Thymus (tissue), 11 donors: Measurements from ENCODE around the gene P2RY12. TPM values are rescaled to one million over a fixed set of nuclear protein-coding genes. Genes with fewer than 3 reads are reported as not detected.

ENCODE experiments used
- DNase-seq, 9 donors: peaks; one replicate each; pipeline ENCODE4 v3.0.0-alpha.2; 2013; ENCODE audit warnings: low spot score in 9 of 9, low read depth in 6 of 9, missing footprints in 1 of 9
- H3K27ac ChIP-seq, 2 donors: one replicate each; pipeline ENCODE4 v1.5.1; 2013; ENCODE audit warnings: control low read depth in 1 of 2, low read depth in 1 of 2, low read length in 1 of 2, mild to moderate bottlenecking in 1 of 2, moderate library complexity in 1 of 2
- H3K27me3 ChIP-seq, 2 donors: one replicate each; pipeline ENCODE4 v1.5.1; 2013; ENCODE audit warnings: low read length in 1 of 2; ENCODE audit not compliant: control insufficient read depth in 2 of 2, insufficient read depth in 1 of 2
- H3K36me3 ChIP-seq, 2 donors: one replicate each; pipeline ENCODE4 v1.5.1; 2013; ENCODE audit warnings: low read length in 1 of 2, mild to moderate bottlenecking in 1 of 2, moderate library complexity in 1 of 2; ENCODE audit not compliant: control insufficient read depth in 2 of 2, insufficient read depth in 2 of 2
- H3K4me1 ChIP-seq, 2 donors: one replicate each; pipeline ENCODE4 v1.5.1; 2013; ENCODE audit warnings: low read length in 2 of 2; ENCODE audit not compliant: control insufficient read depth in 2 of 2, insufficient read depth in 2 of 2
- H3K4me3 ChIP-seq, 2 donors: one replicate each; pipeline ENCODE4 v1.5.1; 2013; ENCODE audit warnings: low read length in 2 of 2, control low read depth in 1 of 2, mild to moderate bottlenecking in 1 of 2
- H3K9me3 ChIP-seq, 2 donors: one replicate each; pipeline ENCODE4 v1.5.1; 2013; ENCODE audit warnings: low read length in 1 of 2, mild to moderate bottlenecking in 1 of 2; ENCODE audit not compliant: control insufficient read depth in 2 of 2, insufficient read depth in 1 of 2
- WGBS: extraction: QIAGEN DNeasy Blood & Tissue Kit; methylation state at CpG from one replicate; pipeline ENCODE4 v1.1.7; 2013; 5-methylcytosine and 5-hydroxymethylcytosine counted together
- polyA plus RNA-seq: library from polyadenylated mRNA; stranded (reverse); fragments of 200-250 nt; gene quantifications from one replicate; pipeline ENCODE4 v1.2.3, GENCODE V29; 2013
- total RNA-seq: library from RNA; stranded (reverse); fragments of 120-200 nt; gene quantifications from one replicate; pipeline ENCODE4 v1.2.4, GENCODE V29; 2013
- donor health status: healthy.

The P2RY12 gene
- total and polyA plus RNA-seq, 2 donors: 0.59 to 2.9 TPM

DNA sequence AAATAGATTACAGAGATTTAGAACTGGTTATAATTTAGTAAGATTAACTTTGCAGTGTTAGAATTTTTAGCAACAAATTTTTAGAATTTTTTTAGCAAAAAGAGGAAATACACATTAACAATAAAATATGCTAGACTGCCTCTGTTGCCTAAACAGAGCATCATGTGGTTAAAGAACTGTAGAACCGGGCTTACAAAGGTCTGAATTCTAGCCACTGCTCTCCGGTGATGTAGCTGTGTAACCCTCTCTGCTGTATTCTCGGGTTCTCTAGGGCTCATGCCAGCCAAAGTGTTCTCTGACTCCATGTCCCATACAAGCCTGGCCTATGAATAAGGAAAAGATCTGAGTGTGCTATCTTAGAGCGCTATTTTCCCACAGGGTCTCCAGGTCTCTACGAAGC, 2.9 kb upstream of the P2RY12 start:
- H3K27ac ChIP-seq: no peak overlapping the region
- 92% methylated on average over 5 of the region's 5 CpGs for WGBS

DNA sequence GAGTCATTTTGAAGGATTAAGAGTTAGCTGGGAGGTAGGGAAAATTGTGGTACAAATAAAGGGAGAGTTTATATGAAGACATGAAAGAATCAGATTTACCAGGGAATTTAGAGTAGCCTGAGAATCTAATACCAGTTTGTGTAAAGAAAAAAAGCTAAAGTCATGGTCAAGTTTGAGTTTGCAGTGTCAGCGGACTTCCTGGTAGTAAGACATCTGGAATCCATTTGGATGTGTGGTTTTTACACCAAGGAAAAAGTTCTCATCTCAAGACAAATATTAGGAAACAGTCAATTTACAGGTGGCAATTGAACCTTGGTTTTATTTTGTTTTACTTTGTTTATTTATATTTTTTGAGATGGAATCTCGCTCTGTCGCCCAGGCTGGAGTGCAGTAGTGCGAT, 1.5 kb upstream of the P2RY12 start:
- Histone ChIP-seq H3K27me3 (no peaks in the 10 kb centered on the region), H3K9me3 (no peaks in the 10 kb centered on the region), H3K27ac (no peak overlapping the region), H3K36me3 (no peaks in the 10 kb centered on the region), H3K4me1 (no peaks in the 10 kb centered on the region), H3K4me3 (no peak overlapping the region)
- WGBS: 98% methylated on average over 4 of the region's 4 CpGs
- DNase-seq: no peak

More for the DNA sequence above, 2.9 kb upstream of the P2RY12 start:
- H3K27me3 ChIP-seq: no peaks in the 10 kb centered on the region
- H3K9me3 ChIP-seq: no peaks in the 10 kb centered on the region
- no peak for DNase-seq
- no peaks in the 10 kb centered on the region for H3K4me1 ChIP-seq
- no peaks in the 10 kb centered on the region for H3K36me3 ChIP-seq
- no peak overlapping the region for H3K4me3 ChIP-seq

DNA sequence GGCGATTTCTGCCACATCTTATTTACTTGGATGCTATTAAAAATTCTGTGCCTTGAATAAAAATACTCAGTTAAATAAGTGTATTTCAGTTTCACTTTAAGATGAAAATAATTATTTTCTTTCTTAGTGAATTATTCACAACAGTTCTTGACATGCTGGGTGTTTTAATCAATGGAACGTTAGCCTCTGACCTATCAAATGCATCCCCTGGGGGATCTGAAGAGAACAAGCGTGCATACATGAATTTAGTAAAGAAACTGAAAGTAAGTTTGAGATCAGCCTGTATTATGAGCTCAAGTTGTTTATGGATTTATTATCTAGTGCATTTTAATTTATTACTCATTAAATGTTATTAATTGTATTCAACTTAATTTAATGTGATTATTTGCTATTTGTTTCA, 597 bp downstream of the P2RY12 start:
- H3K9me3 ChIP-seq: no peaks in the 10 kb centered on the region
- no peaks in the 10 kb centered on the region for H3K36me3 ChIP-seq
- H3K4me3 ChIP-seq: no peak overlapping the region
- H3K27me3 ChIP-seq: no peaks in the 10 kb centered on the region
- H3K27ac ChIP-seq: no peak overlapping the region
- no peaks in the 10 kb centered on the region for H3K4me1 ChIP-seq
- 58% methylated on average over 3 of the region's 3 CpGs for WGBS
- no peak for DNase-seq

DNA sequence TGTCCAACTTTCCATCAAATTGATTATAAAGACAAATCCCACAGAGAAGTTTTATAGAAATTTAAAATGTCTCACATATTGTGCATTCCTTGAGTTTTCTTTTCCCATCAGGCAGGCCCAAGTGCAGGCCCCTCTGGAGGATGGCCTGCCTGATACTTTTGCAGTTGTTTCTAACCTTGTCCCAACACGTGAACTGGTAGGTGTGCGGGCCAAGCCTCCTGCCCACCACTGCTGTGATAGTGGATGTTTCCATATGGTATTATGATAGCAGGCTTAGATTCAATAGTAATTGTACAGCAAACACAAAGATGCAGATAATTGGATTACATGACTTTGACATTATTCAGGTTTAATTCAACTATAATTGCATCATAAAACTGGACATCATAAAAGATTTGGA, 1.4 kb downstream of the P2RY12 start:
- WGBS: 77% methylated on average over 2 of the region's 2 CpGs
- H3K36me3 ChIP-seq: no peaks in the 10 kb centered on the region
- no peaks in the 10 kb centered on the region for H3K9me3 ChIP-seq
- H3K27ac ChIP-seq: no peak overlapping the region
- H3K4me1 ChIP-seq: no peaks in the 10 kb centered on the region
- H3K27me3 ChIP-seq: no peaks in the 10 kb centered on the region
- DNase-seq: no peak
- H3K4me3 ChIP-seq: no peak overlapping the region

DNA sequence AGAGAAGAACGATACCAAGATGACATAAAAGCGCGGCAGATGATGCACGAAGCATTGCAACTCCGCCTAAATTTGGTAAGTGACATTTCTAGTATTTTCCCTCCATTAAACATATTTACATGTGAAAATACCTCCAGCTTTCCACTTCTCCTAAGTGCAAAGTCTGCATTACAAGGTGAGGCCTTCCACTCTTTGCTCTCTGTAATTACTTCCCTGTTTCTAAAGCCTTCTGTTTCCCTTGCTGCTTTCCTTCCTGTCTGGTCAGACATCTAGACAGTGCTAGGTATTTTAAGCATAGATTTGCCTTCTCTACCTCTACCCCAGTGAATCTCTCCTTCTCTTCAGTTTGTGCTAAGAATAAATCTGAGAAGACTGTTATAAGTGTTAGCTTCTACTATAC, 1.9 kb downstream of the P2RY12 start:
- H3K36me3 ChIP-seq: no peaks in the 10 kb centered on the region
- DNase-seq: no peak
- 85% methylated on average over 5 of the region's 5 CpGs for WGBS
- no peaks in the 10 kb centered on the region for H3K27me3 ChIP-seq
- no peak overlapping the region for H3K27ac ChIP-seq
- H3K9me3 ChIP-seq: no peaks in the 10 kb centered on the region
- no peak overlapping the region for H3K4me3 ChIP-seq
- H3K4me1 ChIP-seq: no peaks in the 10 kb centered on the region

DNA sequence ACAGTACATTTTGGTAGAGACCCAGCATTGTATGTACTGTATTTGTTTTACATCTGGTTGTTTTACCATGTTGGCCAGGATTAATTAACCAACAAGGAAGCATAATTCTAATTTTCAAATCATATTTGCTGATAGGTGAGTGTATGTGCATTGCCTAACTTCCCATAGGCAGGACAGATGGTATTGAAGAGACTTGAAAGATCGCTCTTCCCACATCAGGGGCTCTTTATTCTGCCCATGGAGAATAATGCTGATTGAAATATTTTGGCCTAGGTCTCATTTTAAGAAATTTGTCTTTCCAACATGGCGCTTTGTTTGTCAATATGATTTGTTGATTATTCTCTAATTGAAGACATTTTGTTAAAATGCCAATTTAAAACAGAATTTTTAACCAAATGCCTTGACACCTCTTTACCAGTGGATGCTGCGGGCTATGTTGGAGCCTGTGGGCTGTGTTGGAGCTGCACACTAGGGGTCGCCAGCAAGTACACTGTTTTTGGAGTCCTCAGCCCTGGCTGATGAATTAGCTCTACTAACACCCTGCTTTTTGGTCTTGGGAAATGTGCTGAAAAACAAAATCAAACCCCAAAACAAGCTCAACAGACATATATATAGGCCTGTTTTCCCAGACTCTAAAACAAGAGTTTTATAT, 5.3 kb downstream of the P2RY12 start:
- no peaks in the 10 kb centered on the region for H3K9me3 ChIP-seq
- peak in 4 of 9 donors; percentile 6 to 32 (median 16) for DNase-seq
- no peak overlapping the region for H3K27ac ChIP-seq
- no peaks in the 10 kb centered on the region for H3K4me1 ChIP-seq
- WGBS: 87% methylated on average over 4 of the region's 4 CpGs
- no peaks in the 10 kb centered on the region for H3K36me3 ChIP-seq
- no peak overlapping the region for H3K4me3 ChIP-seq
- H3K27me3 ChIP-seq: no peaks in the 10 kb centered on the region

DNA sequence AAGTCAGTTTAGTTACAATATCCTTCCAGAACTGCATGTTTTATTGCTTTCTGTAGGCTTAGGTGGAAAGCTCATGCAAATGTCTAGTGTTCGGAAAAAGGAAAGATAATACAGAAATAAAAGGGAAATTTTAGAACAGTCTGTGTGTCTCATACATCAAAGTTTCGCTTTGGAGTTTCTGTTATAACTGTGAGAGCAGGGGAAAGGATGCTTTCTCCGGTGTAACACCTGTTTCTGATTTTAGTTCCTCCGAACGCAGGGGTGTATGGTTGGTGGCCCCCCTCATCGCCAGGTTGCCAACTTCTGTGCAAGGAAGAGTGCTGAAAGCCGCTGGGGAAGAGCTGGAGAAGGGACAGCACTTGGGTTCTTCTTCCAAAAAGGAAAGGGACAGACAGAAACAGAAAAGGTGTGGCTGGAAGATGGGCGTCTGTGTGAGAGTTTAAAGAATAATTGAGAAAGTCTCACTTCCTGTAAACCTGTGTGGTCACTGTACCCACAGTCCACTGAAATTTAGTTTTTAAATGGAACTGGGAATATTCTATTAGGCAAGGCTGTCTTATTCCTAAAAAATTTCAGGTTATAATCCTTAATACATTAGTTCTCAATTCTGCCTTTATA, 6.7 kb downstream of the P2RY12 start:
- no peak overlapping the region for H3K27ac ChIP-seq
- 97% methylated on average over 8 of the region's 8 CpGs for WGBS
- DNase-seq: no peak
- no peaks in the 10 kb centered on the region for H3K36me3 ChIP-seq
- H3K9me3 ChIP-seq: no peaks in the 10 kb centered on the region
- no peak overlapping the region for H3K4me3 ChIP-seq
- H3K27me3 ChIP-seq: no peaks in the 10 kb centered on the region
- H3K4me1 ChIP-seq: no peaks in the 10 kb centered on the region

DNA sequence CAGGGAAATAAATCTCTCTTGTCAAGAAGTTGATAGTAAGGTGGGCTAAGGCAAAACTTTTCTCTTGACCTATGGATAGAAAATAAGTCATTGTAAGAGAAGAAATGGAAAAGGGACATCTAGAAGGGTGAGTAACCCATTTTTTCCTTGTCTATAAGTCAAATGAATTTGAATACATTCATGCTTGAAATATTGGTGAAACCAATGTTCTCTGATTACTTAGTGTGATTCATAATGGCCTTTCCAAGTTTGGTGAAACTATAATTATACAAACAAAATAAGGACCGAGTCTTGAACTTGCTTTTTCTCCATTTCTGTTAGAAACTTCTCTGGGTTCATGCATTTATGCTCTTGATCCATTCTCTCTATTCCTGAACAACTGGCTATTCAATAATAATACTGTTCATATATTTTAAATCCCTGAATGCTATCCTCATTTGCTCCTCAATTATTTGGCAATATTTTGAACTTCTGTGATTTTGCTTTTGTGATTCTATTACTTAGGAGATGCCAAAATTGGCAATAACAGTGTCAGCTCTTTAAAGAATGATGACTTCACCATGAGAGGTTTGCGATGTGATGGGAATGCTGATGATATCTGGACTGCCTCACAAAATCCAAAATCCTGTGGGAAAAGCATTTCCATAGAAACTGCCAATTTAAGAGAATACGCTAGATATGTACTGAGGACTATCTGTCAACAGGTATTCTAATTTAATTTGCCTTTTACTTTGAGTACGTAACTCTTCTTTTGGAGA, 12.3 kb downstream of the P2RY12 start:
- no peaks in the 10 kb centered on the region for H3K27me3 ChIP-seq
- no peaks in the 10 kb centered on the region for H3K4me1 ChIP-seq
- no peak overlapping the region for H3K4me3 ChIP-seq
- H3K9me3 ChIP-seq: no peaks in the 10 kb centered on the region
- no peaks in the 10 kb centered on the region for H3K36me3 ChIP-seq
- WGBS: 98% methylated on average over 4 of the region's 4 CpGs
- H3K27ac ChIP-seq: no peak overlapping the region
- no peak for DNase-seq

DNA sequence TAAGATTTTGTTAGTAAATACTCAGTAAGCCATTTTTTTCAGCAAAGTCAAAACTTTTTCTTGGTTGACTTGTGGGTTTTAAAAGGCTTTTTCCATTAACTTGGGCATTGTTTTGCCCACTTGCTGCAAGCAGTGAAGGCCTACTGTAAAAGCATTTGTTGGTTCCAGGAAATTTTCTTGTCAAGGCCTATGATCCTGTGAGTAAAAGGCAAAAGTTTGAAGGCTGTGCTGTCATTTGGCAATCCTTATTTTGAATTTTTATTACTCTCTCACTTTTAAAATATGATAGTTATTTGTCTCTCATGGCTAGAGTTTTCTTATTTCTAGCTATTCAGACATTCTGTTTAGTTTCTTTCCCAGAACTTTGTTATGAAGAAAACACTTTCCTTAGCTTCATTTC, 13.0 kb downstream of the P2RY12 start:
- H3K36me3 ChIP-seq: no peaks in the 10 kb centered on the region
- H3K27ac ChIP-seq: no peak overlapping the region
- no peak for DNase-seq
- no peaks in the 10 kb centered on the region for H3K27me3 ChIP-seq
- no peaks in the 10 kb centered on the region for H3K9me3 ChIP-seq
- no peak overlapping the region for H3K4me3 ChIP-seq
- H3K4me1 ChIP-seq: no peaks in the 10 kb centered on the region
